Forelimb muscle (tissue), 1 donor: Measurements from ENCODE around the gene NFE2L3. TPM values are rescaled to one million over a fixed set of nuclear protein-coding genes. Genes with fewer than 3 reads are reported as not detected.
"Not testable (repeated sequence)": the region's sequence is repeated elsewhere in the genome, so short reads cannot be mapped to it uniquely, and the experiment has no call there.

ENCODE experiments used
- DNase-seq: peaks from one replicate; pipeline ENCODE4 v3.0.0-alpha.2; 2013; ENCODE audit warnings: low read depth
- polyA plus RNA-seq: library from polyadenylated mRNA; unstranded; fragments of 120-200 nt; gene quantifications from one replicate; pipeline ENCODE4 v1.2.1, GENCODE V29; 2013; ENCODE audit not compliant: insufficient read length

Gene NFE2L3
- polyA plus RNA-seq, 1 donor: 5.3 TPM

GRCh38 chr7:26168458-26169023 is 16.5 kb downstream of the NFE2L3 start:
- no peak for DNase-seq

GRCh38 chr7:26169271-26169670 is 17.3 kb downstream of the NFE2L3 start:
- DNase-seq: no peak

- DNase-seq: no peak
Measured at GRCh38 chr7:26170663-26171062, 18.7 kb downstream of the NFE2L3 start.

- no peak for DNase-seq
Measured at GRCh38 chr7:26171601-26172000, 19.6 kb downstream of the NFE2L3 start.

GRCh38 chr7:26172048-26172447 is 20.1 kb downstream of the NFE2L3 start:
- no peak for DNase-seq

GRCh38 chr7:26175903-26176302 is 23.9 kb downstream of the NFE2L3 start:
- not testable (repeated sequence) for DNase-seq

- DNase-seq: not testable (repeated sequence)
Measured at GRCh38 chr7:26176696-26177095, 24.7 kb downstream of the NFE2L3 start.

GRCh38 chr7:26177269-26177668 is 25.3 kb downstream of the NFE2L3 start:
- DNase-seq: not testable (repeated sequence)

- DNase-seq: no peak
Measured at GRCh38 chr7:26178272-26178960, 26.4 kb downstream of the NFE2L3 start.

GRCh38 chr7:26179422-26179821 is 27.4 kb downstream of the NFE2L3 start:
- no peak for DNase-seq

- DNase-seq: no peak
Measured at GRCh38 chr7:26179826-26180497, 28.0 kb downstream of the NFE2L3 start.

- no peak for DNase-seq
Measured at GRCh38 chr7:26180792-26181198, 28.8 kb downstream of the NFE2L3 start.

GRCh38 chr7:26181474-26182227 is 29.7 kb downstream of the NFE2L3 start:
- no peak for DNase-seq

- DNase-seq: no peak
Measured at GRCh38 chr7:26182283-26182682, 30.3 kb downstream of the NFE2L3 start.

- DNase-seq: no peak
Measured at GRCh38 chr7:26182706-26183105, 30.7 kb downstream of the NFE2L3 start.

GRCh38 chr7:26183545-26184280 is 31.7 kb downstream of the NFE2L3 start:
- no peak for DNase-seq

GRCh38 chr7:26184281-26185101 is 32.5 kb downstream of the NFE2L3 start:
- DNase-seq: not testable (repeated sequence)

GRCh38 chr7:26185131-26185843 is 33.3 kb downstream of the NFE2L3 start:
- no peak for DNase-seq

GRCh38 chr7:26185844-26186180 is 33.8 kb downstream of the NFE2L3 start:
- no peak for DNase-seq
